ENCODE measurements around the gene UBR7. TPM values are rescaled to one million over a fixed set of nuclear protein-coding genes. Genes with fewer than 3 reads are reported as not detected.
"Not testable (repeated sequence)": the region's sequence is repeated elsewhere in the genome, so short reads cannot be mapped to it uniquely, and the experiment has no call there.

UBR7 gene, protein sequence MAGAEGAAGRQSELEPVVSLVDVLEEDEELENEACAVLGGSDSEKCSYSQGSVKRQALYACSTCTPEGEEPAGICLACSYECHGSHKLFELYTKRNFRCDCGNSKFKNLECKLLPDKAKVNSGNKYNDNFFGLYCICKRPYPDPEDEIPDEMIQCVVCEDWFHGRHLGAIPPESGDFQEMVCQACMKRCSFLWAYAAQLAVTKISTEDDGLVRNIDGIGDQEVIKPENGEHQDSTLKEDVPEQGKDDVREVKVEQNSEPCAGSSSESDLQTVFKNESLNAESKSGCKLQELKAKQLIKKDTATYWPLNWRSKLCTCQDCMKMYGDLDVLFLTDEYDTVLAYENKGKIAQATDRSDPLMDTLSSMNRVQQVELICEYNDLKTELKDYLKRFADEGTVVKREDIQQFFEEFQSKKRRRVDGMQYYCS
- 25.2 TPM for total RNA-seq
- long read RNA-seq, transcript UBR7-201 (11 exons, 3,694 nt): major isoform, 10 of 29 reads
- long read RNA-seq, partial matches to known transcripts: 3 of 29 reads
- long read RNA-seq, other reads (novel, unspliced or antisense): 15 of 29 reads

DNA sequence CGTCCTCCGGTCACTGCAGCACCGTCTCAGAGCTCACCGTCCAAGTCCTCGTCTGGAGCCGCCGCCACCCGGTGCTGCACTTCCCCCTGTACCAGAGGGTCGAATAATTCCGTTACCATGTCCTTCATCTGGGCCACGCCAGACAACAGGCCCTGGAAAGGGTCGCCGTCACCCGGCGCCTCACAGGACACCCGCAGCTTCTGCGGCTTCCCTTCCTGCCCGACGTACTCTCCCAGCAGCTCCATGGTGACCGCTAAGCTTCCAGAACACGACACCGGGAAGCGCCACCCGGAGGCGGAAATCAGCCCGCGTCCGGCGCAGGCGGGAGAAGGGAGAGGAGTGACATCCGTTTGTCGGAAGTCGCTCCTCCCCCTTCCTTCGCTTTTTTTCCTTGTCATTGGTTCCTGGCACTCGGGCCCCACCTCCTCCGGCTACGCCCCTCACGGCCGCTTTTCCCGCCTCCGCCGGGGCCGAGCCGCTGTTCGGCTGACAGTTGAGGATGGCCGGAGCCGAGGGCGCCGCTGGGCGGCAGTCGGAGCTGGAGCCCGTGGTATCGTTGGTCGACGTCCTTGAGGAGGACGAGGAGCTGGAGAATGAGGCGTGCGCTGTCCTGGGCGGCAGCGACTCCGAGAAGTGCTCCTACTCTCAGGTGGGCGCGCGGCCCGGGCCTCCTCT, at the start of gene UBR7, which contains the start of gene GON7:
UBR7 (plus strand) TSS at position 464 of the 675 bp plus-strand sequence; CDS start at position 500, 36 bp downstream.
GON7 (minus strand) TSS at position 273 of the 675 bp plus-strand sequence; CDS start at position 245, 28 bp downstream.
- DNase-seq (ENCODE audit: low spot score): peak; percentile 98
- intact Hi-C loops (cut with DNase I): loop anchor here (1.0 to 10.0 kb wide), 3 partner anchors 22 to 408 kb away; partner anchors contain the start of genes BTBD7 and LYSET

DNA sequence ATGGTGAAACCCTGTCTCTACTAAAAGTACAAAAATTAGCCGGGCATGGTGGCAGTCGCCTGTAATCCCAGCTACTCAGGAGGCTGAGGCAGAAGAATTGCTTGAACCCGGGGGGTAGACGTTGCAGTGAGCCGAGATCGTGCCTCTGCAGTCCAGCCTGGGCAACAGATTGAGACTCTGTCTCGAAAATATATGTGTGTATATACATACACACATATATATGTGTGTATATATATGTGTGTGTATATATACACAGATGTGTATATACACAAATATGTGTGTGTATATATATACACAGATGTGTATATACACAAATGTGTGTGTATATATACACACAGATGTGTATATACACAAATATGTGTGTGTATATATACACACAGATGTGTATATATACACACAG, 48.7 kb upstream of the UBR7 start:
- intact Hi-C loops (cut with DNase I); DNase-seq (ENCODE audit: low spot score): not testable (repeated sequence)

DNA sequence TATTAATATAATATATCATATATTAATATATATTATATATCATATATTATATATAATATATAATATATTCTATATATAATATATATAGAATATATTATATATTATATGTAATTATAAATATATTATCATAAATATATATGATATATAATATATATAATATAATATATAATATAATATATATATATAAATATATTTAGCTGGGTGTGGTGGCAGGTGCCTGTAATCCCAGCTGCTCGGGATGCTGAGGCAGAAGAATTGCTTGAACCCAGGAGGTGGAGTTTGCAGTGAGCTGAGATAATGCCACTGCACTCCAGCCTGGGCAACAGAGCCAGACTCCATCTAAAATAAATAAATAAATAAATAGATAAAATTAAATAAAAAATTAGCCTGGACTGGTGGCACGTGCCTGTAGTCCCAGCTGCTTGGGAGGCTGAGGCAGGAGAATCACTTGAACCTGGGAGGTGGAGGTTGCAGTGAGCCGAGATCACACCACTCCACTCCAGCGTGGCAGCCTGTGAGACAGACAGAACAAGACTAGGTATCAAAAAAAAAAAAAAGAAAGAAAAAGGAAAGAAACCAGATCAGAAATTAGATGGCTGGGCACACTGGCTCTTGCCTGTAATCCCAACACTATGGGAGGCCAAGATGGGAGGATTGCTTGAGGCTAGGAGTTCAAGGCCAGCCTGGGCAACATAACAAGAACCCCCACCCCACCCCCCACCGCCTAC, 47.3 kb upstream of the UBR7 start:
- DNase-seq (ENCODE audit: low spot score); intact Hi-C loops (cut with DNase I): not testable (repeated sequence)

DNA sequence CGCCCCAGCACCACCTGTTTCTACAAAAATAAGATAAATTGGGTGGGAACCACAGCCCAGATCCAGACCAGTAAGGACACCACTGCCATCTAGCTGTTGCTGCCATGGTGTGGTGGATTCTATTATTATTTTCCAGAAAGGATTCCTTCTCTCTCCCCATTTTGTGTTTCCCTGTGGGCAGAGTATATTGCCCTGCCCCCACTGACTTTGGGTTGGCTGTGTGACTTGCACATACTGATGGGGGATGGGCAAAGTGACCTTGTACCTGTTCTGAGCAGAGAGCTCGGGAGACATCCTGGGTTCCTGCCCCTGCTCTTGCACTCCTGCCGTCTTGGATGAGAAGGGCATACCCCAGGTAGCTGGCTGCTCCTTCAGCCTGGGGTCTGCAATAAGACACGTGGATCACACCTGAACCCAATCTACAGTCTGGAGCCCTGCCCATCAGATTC, 46.7 kb upstream of the UBR7 start:
- intact Hi-C loops (cut with DNase I): no loop called here
- DNase-seq (ENCODE audit: low spot score): no peak

DNA sequence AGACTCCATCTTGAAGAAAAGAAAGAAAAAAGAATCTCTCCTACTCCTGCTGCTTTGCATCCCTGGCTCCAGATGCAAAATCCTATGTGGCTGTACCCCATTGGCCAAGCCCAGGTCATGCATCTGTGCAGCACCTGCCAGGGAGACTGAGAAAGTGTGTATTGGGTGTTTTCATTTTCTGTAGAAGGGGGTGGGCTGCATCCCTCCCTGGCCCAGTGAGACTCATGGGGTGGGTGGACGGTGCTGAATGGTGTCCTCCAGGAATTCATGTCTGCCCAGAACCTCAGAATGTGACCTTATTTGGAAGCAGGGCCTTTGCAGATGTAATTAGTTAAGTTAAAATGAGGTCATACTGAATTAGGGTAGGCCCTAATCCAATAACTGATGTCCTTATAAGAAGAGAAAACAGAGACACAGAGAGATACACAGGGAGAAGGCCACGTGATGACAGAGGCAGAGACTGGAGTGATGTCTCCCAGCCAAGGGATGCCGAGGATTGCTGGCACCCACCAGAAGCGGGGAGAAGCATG, 45.6 kb upstream of the UBR7 start:
- intact Hi-C loops (cut with DNase I): no loop called here
- DNase-seq (ENCODE audit: low spot score): no peak

DNA sequence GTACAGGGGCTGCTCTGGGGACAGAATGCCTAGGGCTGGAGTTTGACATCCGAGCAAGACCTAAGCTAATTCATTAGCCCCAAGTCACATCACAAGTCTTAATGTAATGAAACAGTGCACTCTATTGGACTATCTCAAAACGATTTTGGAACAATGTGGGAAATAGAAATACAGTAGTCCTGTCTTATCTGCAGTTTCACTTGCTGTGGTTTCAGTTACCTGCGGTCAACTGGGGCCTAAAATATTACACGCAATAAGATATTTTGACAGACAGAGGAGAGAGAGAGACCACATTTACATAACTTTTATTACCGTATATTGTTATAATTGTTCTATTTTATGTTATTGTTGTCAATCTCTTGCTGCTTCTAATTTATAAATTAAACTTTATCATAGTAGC, 43.5 kb upstream of the UBR7 start:
- no peak for DNase-seq (ENCODE audit: low spot score)
- intact Hi-C loops (cut with DNase I): no loop called here

DNA sequence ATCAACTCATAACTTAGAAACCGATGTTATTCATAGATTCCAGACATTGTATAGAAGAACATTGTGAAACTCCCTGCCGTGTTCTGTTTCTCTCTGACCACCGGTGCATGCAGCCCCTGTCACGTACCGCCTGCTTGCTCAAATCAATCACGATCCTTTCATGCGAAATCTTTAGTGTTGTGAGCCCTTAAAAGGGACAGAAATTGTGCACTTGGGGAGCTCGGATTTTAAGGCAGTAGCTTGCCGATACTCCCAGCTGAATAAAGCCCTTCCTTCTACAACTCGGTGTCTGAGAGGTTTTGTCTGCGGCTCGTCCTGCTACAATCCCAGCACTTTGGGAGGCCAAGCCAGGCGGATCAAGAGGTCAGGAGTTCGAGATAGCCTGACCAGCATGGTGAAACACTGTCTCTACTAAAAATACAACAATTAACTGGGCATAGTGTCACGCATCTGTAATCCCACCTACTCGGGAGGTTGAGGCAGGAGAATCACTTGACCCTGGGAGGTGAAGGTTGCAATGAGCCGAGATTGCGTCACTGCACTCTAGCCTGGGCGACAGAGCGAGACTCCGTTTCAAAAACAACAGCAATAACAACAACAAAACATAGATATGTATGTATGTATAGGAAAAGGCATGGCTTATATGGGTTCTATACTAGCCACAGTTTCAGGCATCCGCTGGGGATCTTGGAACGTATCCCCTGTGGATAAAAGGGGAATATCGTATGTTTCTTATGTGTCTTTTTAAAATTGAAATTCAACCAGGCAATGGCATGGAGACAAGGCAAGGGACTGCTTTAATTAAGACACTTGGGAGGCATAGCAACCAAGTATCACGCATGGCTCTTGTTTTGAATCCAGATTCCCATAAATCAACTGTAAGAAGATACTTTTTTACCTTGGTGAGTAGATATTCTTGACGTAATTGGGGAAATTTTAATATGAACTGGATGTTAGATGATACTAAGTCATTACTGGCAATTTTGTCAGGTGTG, 41.5 kb upstream of the UBR7 start:
- intact Hi-C loops (cut with DNase I): not testable (repeated sequence)
- DNase-seq (ENCODE audit: low spot score): peak; percentile 26

DNA sequence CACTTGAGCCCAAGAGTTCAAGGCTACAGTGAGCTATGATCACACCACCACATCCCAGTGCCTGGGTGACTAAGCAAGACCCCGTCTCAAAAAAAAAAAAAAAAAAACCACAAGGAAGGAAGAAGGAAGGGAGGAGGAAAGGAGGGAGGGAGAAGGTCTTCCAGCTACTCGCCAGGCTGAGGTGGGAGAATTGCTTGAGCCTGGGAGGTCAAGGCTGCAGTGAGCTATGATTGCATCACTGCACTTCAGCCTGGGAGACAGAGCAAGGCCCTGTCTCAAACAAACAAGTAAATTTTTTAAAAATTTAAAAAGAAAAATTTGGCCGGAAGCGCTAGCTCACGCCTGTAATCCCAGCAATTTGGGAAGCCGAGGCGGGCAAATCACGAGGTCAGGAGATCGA, 38.4 kb upstream of the UBR7 start:
- DNase-seq (ENCODE audit: low spot score): peak; percentile 31
- intact Hi-C loops (cut with DNase I): not testable (repeated sequence)

DNA sequence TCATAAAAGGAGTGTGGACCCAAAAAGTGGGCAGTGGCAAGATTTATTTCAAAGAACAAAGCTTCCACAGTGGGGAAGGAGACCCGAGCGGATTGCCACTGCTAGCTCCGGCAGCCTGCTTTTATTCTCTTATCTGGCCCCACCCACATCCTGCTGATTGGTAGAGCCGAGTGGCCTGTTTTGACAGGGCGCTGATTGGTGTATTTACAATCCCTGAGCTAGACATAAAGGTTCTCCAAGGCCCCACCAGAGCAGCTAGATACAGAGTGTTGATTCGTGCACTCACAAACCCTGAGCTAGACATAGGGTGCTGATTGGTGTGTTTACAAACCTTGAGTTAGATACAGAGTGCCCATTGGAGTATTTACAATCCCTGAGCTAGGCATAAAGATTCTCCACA, 37.4 kb upstream of the UBR7 start:
- intact Hi-C loops (cut with DNase I): not testable (repeated sequence)
- peak; percentile 26 for DNase-seq (ENCODE audit: low spot score)

DNA sequence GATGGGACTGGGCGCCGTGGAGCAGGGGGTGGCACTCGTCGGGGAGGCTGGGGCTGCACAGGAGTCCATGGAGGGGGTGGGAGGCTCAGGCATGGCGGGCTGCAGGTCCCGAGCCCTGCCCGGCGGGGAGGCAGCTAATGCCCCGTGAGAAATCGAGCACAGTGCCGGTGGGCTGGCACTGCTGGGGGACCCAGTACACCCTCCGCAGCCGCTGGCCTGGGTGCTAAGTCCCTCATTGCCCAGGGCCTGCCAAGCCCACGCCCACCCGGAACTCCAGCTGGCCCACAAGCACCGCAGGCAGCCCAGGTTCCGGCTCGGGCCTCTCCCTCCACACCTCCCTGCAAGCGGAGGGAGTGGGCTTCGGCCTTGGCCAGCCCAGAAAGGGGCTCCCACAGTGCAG, 36.9 kb upstream of the UBR7 start:
- intact Hi-C loops (cut with DNase I): not testable (repeated sequence)
- DNase-seq (ENCODE audit: low spot score): peak; percentile 20

DNA sequence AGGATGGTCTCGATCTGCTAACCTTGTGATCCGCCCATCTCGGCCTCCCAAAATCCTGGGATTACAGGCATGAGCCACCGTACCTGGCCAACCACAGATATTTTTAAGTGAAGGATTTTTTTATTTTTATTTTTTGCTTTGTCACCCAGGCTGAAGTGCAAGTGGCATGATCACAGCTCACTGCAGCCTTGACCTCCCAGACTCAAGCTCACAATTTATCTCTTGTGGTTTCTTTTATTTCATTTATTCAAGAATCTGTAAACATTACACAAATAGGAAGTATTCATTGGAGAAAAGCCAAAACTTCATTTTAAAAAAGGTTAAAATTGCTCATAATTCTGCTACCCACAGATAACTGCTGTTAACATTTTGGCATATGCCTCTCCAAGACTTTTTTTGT, 35.7 kb upstream of the UBR7 start:
- intact Hi-C loops (cut with DNase I): no loop called here
- no peak for DNase-seq (ENCODE audit: low spot score)

DNA sequence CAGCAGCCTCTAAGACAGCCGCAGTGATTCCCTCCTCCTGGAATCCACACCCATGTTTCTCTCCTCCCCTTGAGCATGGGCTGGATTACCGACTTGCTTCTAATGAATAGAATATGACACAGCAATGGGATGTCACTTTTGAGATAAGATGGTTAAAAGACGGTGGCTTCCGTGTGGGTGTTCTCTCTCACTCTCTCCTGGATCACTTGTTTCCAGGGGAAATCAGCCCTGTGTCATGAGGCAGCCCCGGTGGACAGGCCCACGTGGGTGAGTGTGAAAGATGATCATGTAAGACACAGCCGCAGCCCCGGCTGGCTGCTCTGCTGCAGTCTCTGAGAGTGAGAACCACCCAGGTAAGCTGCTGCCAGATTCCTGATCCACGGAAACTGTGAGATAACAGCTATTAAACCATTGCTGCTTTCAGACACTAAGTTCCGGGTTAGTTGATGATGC, 33.1 kb upstream of the UBR7 start:
- DNase-seq (ENCODE audit: low spot score): no peak
- intact Hi-C loops (cut with DNase I): no loop called here

DNA sequence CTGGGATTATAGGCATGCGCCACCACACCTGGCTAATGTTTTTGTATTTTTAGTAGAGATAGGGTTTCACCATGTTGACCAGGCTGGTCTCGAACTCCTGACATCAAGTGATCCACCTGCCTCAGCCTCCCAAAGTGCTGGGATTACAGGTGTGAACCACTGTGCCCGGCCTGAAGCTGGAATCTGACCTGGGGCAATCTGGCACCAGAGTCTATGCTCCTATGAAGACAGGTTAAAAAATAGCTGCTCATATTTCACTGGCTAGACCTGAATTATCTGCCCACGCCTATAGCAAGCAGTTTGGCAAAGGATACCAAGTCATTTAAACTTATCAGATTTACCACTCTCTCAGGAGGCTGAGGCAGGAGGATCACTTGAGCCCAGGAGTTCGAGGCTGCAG, 32.3 kb upstream of the UBR7 start:
- intact Hi-C loops (cut with DNase I); DNase-seq (ENCODE audit: low spot score): not testable (repeated sequence)

DNA sequence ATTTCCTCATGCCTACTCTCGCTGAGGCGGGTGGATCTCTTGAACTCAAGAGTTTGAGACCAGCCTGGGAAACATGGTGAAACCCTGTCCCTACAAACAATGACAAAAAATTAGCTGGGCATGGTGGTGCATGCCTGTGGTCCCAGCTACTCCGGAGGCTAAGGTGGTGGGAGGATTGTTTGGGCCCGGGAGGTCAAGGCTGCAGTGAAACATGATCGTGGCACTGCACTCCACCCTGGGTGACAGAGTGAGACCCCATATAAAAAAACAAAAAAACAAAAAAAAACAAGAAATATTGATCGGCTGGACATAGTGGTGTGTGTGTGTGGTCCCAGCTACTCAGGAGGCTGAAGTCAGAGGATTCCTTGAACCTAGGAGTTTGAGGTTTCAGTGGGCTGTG, 31.6 kb upstream of the UBR7 start:
- DNase-seq (ENCODE audit: low spot score): no peak
- intact Hi-C loops (cut with DNase I): no loop called here

DNA sequence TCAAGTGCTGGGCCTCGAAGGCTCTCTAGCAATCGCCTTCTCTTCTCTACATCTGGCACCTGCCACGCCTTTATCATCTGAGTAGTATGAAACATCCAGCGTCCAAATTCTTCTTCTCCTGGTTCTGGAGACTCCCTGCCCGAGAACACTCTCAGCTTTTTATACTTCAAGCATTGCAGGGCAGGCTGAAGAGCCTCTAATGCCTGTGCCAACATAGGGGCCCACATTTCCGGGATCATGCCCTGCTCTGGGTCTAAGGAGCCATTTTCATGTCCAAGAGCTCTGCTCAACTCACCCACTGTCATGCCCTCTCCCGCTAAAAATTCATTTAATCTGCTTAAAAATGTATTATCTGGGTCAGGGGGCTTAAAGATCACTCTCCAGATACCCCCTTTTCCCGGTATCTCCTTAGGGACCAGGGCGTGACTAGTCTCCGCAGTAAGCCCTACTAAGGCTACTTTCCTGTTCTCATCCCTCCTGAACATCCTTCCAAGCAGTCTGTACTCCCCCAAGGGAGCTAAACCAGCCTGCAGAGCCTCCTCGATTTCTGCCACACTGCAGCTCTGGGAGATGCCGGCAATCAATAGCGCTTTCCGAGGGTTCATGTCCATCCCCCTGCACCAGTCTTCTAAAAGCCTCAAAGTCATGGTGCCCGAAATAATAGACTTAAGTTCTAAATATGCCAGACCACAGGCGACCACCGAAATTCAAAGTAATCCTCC, 23.3 kb upstream of the UBR7 start:
- DNase-seq (ENCODE audit: low spot score): no peak
- intact Hi-C loops (cut with DNase I): loop anchor here (2.0 kb wide), 1 partner anchor 67 kb away; no protein-coding TSS in a partner anchor

DNA sequence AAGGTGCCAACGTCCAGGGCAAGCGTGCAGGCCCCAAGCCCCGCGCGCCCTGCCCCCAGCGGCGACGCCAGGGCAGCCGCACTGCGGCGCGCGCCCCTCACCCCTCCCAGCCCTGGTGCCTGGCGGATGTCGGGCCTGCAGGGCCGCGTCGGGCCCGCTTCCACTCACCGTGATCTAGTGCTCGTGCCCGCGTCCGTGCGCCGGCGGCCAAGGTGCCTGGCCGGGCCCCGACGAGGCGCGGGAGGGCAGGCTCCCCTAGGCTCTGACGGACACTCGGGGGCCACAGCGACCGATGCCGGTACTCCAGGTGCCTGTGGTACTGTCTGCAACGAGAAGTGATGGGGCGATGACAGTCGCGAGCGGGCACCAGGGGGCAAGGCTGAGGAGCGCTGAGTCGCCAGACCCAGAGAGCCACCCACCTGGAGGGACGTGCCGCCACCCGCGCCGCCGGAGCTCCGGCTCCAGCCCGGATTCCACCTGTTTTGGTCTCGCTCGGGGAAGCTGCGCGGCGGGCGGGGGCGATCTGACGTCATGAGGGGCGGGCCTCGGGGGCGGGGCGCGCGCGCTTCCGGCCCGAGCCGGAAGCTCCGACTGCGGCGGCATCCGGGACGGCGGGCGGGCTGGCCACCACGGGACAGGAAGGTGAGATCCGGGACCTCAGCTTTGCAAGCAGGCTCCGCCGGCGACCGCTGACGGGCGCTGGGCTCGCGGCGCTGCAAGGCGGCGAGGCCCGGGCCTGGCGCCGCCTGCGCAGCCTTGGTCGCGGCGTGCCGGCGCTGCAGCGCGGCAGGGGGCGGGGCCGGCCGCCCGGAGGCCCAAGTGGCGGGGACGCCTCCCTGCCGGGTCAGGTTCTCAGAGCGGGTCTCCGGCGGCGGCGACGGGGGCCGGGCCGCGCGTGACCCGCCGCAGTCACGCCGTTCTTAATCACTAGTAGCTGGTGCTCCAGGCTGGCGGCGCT, 22.4 kb upstream of the UBR7 start, which contains the start of the genes LYSET and MOAP1:
LYSET (plus strand) TSS at position 927 of the 958 bp plus-strand sequence. CDS start 89 bp downstream, outside the sequence.
MOAP1 (minus strand) TSS at position 507 of the 958 bp plus-strand sequence. CDS start 655 bp downstream, outside the sequence.
- peak; percentile 95 for DNase-seq (ENCODE audit: low spot score)
- intact Hi-C loops (cut with DNase I): loop anchor here (1.0 to 2.0 kb wide), 2 partner anchors 23 to 68 kb away; partner anchors contain the start of genes GON7 and UBR7
